AG04449 (cell line): ENCODE data around the gene XPNPEP2.

Experiments
- CTCF ChIA-PET: fragments of 350-600 bp; formaldehyde crosslinking; extraction: SDS; loops from one replicate; lab custom pipeline; 2021; ENCODE audit warnings: antibody characterized with exemption; lab: Yijun Ruan, JAX
- POLR2A ChIA-PET: fragments of 400-600, 350-600 bp; formaldehyde crosslinking; extraction: SDS; loops from one replicate; lab custom pipeline; 2020; ENCODE audit warnings: antibody characterized with exemption, inconsistent platforms; lab: Yijun Ruan, JAX
- DNase-seq: peaks from one replicate; pipeline ENCODE4 v3.0.0-alpha.2; 2010; ENCODE audit warnings: low read depth, low spot score
- H3K4me3 ChIP-seq: 2 replicates; pipeline ENCODE4 v1.5.1; 2011; ENCODE audit warnings: low read depth, mild to moderate bottlenecking, control low read depth, low read length
- TF ChIP-seq, protein P1 (sequence below): IDR thresholded peaks from one replicate; pipeline ENCODE4 v1.5.1; 2011; ENCODE audit warnings: mild to moderate bottlenecking, moderate library complexity, low read length, control low read depth, inconsistent platforms; ENCODE audit not compliant: insufficient read depth; ENCODE audit errors: missing control alignments

The XPNPEP2 gene

DNA sequence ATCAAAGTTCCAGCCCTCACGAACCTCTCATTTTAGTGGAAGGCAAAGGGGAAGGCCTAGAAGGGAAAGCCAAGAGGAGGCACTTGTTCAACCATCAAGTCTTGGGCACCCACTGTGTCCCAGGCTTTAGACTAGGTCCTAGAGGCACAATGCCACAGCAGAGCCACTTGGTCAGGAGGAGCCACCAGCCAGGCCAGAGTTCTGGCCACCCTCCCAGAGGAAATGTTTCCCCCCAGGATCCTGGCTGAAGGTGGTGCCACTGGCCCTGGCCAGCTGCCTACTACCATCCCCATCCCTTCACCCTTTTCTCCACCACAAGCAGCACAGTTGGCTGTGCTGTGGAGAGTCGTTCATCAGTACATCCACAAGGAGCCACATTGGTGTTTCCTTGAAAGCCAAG lies 34.3 kb upstream of the XPNPEP2 start:
- ChIA-PET POLR2A (no interaction called here), CTCF (no interaction called here)
- no peak for DNase-seq
- H3K4me3 ChIP-seq, result no peak overlapping the region
- TF ChIP-seq, protein P1, sequence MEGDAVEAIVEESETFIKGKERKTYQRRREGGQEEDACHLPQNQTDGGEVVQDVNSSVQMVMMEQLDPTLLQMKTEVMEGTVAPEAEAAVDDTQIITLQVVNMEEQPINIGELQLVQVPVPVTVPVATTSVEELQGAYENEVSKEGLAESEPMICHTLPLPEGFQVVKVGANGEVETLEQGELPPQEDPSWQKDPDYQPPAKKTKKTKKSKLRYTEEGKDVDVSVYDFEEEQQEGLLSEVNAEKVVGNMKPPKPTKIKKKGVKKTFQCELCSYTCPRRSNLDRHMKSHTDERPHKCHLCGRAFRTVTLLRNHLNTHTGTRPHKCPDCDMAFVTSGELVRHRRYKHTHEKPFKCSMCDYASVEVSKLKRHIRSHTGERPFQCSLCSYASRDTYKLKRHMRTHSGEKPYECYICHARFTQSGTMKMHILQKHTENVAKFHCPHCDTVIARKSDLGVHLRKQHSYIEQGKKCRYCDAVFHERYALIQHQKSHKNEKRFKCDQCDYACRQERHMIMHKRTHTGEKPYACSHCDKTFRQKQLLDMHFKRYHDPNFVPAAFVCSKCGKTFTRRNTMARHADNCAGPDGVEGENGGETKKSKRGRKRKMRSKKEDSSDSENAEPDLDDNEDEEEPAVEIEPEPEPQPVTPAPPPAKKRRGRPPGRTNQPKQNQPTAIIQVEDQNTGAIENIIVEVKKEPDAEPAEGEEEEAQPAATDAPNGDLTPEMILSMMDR, result no peak

DNA sequence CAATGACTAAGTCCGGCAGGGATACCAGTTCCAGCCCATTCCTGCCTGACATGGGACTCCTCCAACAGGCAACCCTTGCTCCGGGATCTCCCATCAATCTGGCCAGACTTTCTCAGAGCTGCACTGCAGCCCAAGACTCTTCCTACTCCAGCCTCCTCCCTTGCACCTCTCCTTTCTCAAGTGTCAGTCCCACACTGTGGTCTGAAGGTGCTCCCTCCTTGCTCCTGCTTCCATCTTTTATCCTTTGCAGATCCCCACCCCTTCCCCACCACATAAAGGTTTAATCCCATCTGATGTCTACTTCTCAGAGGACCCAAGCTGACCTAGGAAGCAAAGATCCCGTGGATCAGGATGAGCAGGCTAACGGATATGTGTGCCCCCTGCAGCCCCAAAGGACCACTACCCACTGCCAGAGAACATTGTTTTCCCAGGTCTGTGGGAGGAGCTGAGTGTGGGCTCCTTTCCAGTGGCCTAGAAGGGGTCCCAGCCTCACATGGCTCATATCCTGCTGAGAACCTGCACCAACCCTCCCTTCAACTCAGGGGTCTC lies 33.3 kb upstream of the XPNPEP2 start:
- ChIA-PET POLR2A (no interaction called here), CTCF (interaction anchor here (1.1 to 2.6 kb wide), 2 partner anchors 21 to 51 kb away, joined by 3 to 11 read pairs; partner anchors contain the start of gene APLN)
- TF ChIP-seq, protein P1, result no peak
- H3K4me3 ChIP-seq, result no peak overlapping the region
- DNase-seq, result no peak

DNA sequence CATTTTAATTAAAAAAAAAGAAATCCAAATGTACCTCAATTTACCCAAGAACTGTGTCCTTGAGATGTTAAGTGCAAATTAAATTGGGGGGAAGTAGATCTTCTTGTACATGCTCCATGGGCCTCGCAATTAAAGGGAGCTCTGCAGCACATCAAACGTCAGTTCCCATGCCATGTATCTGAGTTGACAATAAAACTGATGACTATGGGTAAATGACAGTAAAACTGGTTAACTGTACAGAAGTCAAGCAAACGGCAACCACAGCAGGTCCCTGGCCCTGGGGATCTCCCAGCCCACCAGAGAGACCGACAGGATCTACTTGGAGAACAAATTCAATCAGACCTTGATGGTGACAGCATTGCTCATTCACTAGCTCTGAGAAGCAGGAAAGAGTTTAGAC lies 32.8 kb upstream of the XPNPEP2 start:
- no peak overlapping the region for H3K4me3 ChIP-seq
- TF ChIP-seq, protein P1, result no peak
- CTCF ChIA-PET, result interaction anchor here (1.1 to 2.6 kb wide), 2 partner anchors 20 to 51 kb away, joined by 3 to 11 read pairs; partner anchors contain the start of gene APLN
- no peak for DNase-seq
- POLR2A ChIA-PET, result no interaction called here

DNA sequence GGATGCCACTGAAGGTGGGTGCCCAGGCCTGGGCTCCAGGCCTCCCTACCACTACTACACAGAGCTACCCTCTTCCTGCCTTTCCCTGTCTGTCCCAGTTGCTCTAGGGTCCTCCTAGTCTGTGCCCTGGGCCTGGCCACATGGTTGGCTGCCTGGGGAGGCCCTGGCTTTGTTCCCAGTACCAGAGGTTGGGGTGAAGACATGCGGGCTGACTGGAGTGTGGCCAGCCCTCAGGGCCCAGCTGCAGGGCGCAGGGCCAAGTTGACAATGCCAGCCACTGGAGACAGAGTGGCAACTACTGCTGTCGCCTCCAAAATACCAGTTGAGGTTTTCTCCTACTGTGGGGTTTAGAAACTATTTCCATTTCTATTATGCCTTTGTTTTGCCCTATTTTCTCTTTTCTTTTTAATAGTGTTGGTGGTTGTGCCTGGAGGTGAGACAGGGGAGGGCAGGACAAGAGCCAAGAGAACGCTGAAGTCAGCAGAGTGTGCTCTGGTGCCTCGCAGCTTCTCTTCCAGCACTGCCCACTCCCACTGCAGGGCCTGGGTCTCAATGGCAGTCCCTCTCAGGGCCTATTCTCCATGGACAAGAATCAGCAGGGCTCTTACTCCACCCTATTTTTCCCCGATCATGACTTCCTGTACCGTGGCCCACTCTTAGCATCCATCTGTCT lies 32.2 kb upstream of the XPNPEP2 start:
- DNase-seq, result no peak
- no peak overlapping the region for H3K4me3 ChIP-seq
- TF ChIP-seq, protein P1, result no peak
- ChIA-PET CTCF (interaction anchor here (1.1 to 2.6 kb wide), 2 partner anchors 20 to 52 kb away, joined by 3 to 11 read pairs; partner anchors contain the start of gene APLN), POLR2A (no interaction called here)

DNA sequence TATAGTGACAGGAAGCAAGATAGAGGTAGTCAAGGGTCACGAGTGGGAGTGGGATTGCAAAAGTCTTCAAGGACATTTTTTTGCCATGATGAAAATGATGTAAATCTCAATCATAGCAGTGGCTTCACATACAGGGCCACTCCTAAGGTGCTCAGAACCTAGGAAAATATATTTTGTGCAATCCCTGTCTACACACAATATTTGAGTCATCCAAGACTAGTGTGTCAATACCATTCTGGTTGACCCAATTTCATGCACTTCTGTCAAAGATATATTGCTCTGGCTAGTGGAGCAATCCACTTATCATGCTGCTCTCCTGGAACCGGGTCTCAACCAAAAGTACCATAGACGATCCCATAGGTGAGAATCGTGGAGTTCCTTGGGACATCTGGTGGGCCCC lies 24.2 kb upstream of the XPNPEP2 start:
- H3K4me3 ChIP-seq, result no peak overlapping the region
- DNase-seq, result no peak
- CTCF ChIA-PET, result interaction anchor here (3.7 kb wide), 1 partner anchor 12 kb away, joined by 19 read pairs; no protein-coding TSS in a partner anchor
- TF ChIP-seq, protein P1, result no peak
- POLR2A ChIA-PET, result no interaction called here

DNA sequence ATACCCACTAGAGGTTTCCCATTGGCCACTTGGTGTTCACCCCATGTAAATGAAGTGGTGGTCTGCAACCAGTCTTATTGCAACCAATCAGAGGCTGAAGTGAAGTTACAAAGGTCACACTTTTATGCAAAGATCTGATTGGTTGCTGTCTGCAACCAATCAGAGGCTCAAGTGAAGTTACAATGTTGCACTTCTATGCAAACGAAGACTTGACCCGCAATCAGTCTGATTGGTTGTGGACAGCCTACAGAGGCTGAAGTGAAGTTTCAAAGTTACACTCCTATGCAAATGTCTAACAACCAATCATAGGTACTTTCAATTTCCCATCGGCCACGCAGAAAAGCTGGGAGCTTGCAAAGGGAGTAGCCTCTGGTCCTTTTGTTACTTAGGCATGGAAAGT lies 22.3 kb upstream of the XPNPEP2 start:
- CTCF ChIA-PET, result interaction anchor here (1.6 to 2.4 kb wide), 2 partner anchors 9 to 79 kb away, joined by 7 to 9 read pairs; no protein-coding TSS in a partner anchor
- no peak for DNase-seq
- POLR2A ChIA-PET, result no interaction called here
- no peak overlapping the region for H3K4me3 ChIP-seq
- TF ChIP-seq, protein P1, result no peak
